CMK (cell line): ENCODE measurements around the gene KISS1.

Experiments
- DNase-seq: peaks from one replicate; pipeline ENCODE4 v3.0.0-alpha.2; 2010; ENCODE audit warnings: low read depth

KISS1 gene

GRCh38 chr1:204192046-204192445 lies 4.2 kb downstream of the KISS1 start:
- DNase-seq: no peak

- no peak for DNase-seq
Measured at GRCh38 chr1:204191456-204191855, 4.8 kb downstream of the KISS1 start.

GRCh38 chr1:204190212-204191211 lies 5.8 kb downstream of the KISS1 start:
- DNase-seq: no peak

GRCh38 chr1:204188959-204189639 lies 7.2 kb downstream of the KISS1 start:
- DNase-seq: no peak

GRCh38 chr1:204186597-204186996 lies 9.7 kb downstream of the KISS1 start:
- DNase-seq: no peak

GRCh38 chr1:204181116-204181515 lies 15.2 kb downstream of the KISS1 start:
- no peak for DNase-seq

GRCh38 chr1:204180133-204180532 lies 16.2 kb downstream of the KISS1 start:
- DNase-seq: no peak

- peak; percentile 34 for DNase-seq
Measured at GRCh38 chr1:204178487-204179281, 17.6 kb downstream of the KISS1 start.

- DNase-seq: peak; percentile 97
Measured at GRCh38 chr1:204177133-204177532, 19.2 kb downstream of the KISS1 start.

- no peak for DNase-seq
Measured at GRCh38 chr1:204176049-204176448, 20.2 kb downstream of the KISS1 start.

GRCh38 chr1:204174958-204175357 lies 21.3 kb downstream of the KISS1 start:
- no peak for DNase-seq

- DNase-seq: no peak
Measured at GRCh38 chr1:204172404-204173029, 23.8 kb downstream of the KISS1 start.

- DNase-seq: no peak
Measured at GRCh38 chr1:204171751-204172178, 24.5 kb downstream of the KISS1 start.

- DNase-seq: no peak
Measured at GRCh38 chr1:204170494-204171155, 25.7 kb downstream of the KISS1 start.

- DNase-seq: no peak
Measured at GRCh38 chr1:204169858-204170257, 26.4 kb downstream of the KISS1 start.

- no peak for DNase-seq
Measured at GRCh38 chr1:204167730-204168129, 28.6 kb downstream of the KISS1 start.

- DNase-seq: no peak
Measured at GRCh38 chr1:204166219-204166618, 30.1 kb downstream of the KISS1 start, which contains the start of gene REN. REN (minus strand) TSS chr1:204166337; CDS start chr1:204166293, 44 bp downstream.

- DNase-seq: peak; percentile 59
Measured at GRCh38 chr1:204162494-204163074, 33.7 kb downstream of the KISS1 start.

GRCh38 chr1:204161609-204162493 lies 34.4 kb downstream of the KISS1 start:
- DNase-seq: no peak

- DNase-seq: no peak
Measured at GRCh38 chr1:204157962-204158361, 38.3 kb downstream of the KISS1 start.
